RKO (cell line): Measurements from ENCODE around the gene SDR9C7.
"Not testable (repeated sequence)": the region's sequence is repeated elsewhere in the genome, so short reads cannot be mapped to it uniquely, and the experiment has no call there.

ENCODE experiments used
- DNase-seq: peaks from one replicate; pipeline ENCODE4 v3.0.0-alpha.2; 2016; ENCODE audit warnings: low spot score

Gene SDR9C7

DNA sequence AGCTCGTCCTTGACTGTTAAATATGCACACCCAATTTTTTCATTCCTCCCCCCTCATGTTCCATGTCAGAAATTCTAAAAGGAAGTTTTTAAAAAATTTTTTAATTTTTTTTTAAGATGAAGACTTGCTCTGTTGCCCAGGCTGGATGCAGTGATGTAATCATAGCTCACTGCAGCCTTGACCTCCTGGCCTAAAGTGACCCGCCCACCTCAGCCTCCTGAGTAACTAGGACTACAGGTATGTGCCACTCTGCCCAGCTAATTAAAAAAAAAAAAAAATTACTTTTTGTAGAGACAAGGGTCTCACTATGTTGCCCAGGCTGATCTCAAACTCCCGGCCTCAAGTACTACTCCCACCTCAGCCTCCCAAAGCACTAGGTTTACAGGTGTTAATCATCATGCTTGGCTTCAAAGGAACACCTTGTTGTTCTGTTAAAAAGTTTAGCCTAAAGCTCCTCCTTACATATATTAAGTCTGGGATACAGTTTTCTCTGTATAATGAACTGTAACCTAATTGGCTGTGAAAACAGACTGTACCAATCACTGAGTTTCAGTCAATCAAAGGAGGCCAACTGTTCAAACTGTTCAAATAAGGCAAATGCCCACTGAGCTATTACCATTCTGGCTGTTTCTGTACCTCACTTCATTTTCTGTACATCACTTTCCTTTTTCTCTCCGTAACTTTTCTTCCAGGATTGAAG lies 17.8 kb downstream of the SDR9C7 start:
- no peak for DNase-seq

DNA sequence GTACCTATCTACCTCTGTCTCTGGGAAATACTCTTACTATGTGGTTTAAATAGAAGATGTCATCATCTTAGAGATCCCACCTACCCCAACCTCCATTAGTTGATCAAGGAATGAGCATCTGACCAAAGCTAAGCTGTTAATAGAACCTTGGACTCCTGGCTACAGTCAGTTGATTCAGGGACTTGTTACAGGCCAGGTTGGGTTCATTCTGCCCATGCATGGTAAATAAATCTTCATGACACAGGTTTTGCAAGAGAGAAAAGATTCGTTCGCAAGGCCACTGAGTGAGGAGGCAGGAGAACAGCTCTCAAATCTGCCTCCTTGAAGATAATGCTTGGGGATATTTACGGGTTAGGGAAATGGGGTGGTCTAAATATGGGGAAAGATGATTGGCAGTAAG lies 19.5 kb downstream of the SDR9C7 start:
- no peak for DNase-seq

DNA sequence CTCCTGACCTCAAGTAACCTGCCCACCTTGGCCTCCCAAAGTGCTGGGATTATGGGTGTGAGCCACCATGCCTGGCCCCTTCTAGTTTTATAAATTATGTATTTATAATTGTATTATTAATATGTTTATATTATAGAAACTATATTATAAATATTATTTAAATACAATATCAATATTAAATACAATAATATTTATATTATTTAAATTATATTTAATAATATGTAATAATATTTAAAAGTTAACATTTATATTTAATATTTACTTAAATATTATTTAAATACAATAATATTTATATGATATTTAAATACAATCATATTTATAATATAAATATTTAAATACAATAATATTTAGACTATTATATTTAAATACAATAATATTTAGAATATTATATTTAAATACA lies 20.0 kb downstream of the SDR9C7 start:
- DNase-seq: no peak

DNA sequence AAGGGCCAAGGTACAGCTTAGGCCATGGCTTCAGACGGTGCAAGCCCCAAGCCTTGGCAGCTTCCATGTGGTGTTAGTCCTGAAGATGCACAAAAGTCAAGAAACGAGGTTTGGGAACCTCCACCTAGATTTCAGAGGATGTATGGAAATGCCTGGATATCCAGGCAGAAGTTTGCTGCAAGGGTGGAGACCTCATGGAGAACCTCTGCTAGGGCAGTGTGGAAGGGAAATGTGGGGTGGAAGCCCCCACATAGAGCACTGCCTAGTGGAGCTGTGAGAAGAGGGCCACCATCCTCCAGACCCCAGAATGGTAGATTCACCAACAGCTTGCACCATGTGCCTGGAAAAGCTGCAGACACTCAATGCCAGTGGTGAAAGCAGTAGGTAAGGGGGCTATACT lies 24.8 kb downstream of the SDR9C7 start:
- DNase-seq: not testable (repeated sequence)

DNA sequence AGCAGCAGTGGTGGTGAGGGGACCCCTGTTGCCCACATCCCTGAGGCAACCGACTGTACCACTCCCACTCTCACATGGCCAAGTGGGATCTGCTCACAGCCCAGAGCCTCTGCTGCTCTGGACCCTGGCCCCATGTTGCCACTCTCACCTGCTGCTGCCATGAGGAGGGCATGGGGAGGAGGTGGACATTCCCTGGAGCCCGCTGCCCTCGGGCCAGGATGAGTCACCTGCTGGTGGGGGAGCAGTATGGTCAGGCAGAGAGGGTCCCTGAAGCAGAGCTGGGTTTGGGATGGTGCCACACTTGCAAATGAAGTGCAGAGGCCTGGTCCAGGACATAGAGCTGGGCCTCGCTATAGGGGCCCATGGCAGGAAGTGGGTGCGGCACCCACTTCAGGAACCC lies 26.1 kb downstream of the SDR9C7 start:
- DNase-seq: no peak

DNA sequence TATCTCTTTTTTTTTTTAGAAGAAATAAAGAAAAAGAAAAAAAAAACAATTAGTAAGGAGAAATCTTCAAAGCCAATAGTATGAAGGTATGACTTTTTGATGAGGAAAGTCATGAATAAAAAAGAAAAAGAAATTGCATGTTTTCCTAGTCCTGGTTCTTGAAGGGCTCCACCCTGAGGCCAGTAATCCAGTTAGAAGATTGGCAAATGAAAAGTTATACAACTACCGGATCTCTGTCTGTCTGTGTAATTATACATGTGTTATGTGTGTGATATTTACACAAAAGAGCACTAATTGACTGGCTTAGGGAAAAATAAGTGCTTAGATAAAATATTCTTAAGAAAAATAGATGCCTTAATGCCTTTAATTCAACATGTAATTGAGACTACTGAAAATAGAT lies 28.4 kb downstream of the SDR9C7 start:
- DNase-seq: no peak

DNA sequence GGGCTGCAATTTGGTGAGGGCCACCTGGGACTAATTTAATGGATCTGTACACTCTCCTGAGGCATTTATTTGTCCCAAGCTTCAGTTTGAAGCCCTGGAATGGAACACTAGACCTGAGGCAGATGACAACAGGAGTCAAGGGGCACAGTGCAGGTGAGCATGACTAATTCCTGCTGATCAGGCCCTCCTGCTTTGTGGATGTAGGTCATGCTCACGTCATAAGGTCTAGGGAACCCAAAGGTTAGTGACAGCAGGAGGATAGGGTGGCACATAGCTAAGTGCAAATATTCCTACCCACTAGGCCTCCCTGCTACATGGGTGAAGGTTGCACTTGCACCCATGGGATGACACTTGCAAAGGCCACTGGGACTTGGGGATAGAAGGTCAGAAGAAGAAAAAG lies 30.8 kb downstream of the SDR9C7 start:
- DNase-seq: no peak

DNA sequence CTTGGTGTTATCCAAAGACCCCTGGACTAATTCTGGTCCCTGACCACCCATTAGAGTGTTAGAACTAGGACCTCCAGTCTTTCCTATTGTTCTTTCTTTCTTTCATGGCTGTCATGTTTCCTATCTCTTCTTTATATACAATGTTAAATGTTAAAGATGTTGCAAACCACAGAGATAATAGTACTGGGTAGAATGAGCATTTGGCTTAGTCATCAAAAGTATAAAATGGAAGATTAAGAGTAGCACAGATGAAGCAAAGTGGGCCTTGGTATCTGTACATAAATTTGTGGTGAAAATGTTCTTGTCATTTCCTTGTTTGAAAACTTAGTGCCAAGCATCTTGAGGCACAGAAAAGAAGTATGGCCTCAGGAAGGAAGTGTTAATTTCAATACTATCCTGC lies 32.9 kb downstream of the SDR9C7 start:
- not testable (repeated sequence) for DNase-seq

DNA sequence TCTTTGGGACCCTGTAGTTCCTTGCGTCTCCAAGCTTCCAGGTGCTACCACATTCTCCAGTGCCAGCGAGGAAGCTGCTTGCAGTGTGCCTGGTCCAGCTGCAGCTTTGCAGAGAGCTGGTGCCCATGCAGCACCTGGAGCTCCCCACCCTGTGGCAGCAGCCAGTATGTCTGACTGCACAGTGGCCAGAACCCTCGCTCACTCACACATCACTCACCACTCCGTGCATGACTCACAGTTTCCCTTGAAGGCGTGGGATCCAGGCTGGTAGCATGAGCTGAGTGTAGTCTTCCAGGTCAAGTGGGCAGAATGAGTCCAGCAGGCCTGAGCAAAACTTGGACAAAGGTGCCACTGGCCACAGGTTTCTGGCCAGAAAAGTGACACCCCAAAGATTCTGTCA lies 33.6 kb downstream of the SDR9C7 start:
- peak; percentile 76 for DNase-seq

DNA sequence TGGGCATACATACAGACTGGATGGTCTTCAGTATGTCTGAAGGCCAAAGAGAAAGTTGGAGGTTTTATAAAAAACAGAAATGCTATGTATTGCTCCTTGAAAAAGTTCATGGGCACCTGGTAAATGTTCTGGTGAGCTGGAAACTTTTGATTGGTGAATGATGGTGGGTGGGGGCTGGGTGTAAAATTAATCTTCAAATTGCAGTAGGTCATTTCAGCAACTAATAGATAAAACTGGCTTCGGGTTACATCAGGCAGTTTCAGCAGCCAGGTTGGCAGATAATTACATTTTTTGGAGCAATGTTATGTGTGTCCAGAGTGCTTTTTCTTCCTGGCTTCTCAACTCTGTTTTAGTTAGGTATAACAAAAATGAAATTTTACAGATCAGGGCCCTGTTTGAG lies 35.3 kb downstream of the SDR9C7 start:
- no peak for DNase-seq

DNA sequence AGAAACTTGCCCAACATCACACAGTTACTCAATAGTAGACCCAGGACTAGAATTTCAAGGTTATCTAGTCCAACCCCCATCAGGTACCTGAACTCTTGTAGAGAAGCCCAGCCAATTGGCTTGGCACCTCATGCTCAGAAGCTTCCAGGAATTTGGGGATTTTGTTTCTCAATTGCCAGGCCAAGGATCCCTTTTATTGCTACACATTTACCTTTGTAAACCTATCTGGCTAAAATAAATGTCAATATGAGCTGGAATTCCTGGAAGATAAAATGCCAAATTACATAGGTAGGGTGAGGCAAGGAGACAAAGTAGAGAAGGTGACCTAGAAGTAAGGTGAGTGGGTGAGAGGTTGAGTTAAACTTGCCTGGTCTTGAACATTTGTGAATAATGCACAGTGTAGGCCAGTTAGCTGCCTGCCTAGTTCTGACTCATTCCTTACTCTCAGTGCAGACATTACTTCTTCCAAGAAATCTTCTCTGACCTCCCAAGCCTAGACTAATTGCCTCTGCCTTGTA lies 36.3 kb downstream of the SDR9C7 start:
- DNase-seq: peak; percentile 20

DNA sequence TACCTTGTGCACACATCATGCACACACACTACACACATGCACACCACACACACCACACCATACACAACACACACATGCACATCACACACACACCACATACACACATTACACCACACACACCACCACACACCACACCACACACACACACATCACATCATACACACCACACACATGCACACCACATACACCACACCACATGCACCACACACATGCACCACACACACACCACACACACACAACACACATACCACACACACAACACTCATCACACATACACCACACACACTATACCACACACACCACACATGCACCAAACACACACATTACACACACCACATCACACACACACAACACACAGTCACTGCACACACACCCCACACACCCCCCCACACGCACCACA lies 38.1 kb downstream of the SDR9C7 start:
- DNase-seq: no peak

DNA sequence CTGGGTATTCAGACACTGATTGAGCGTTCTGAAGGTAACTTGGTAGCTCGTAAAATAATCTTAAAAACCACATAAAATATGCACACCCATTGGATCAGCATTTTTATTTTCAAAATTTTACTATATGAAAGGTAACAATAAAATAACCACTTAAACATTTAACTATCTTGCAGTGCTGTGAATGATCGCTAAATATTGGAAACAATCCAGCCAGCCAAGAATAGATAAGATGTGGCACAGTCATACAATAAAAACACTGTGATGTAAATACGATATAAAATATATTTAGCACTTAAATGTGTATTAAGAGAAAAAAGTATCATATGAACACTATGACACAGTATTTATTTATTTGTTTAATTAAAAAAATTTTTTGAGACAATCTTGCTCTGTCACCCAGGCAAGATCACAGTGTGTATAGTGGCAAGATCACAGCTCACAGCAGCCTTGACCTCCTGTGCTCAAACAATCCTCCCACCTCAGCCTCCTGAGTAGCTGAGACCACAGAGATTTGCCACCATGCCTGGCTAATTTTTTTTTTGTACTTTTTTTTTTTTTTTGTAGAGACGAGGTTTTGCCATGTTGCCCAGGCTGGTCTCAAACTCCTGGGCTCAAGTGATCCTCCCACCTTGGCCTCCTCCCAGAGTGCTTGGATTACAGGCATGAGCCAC lies 39.4 kb downstream of the SDR9C7 start:
- no peak for DNase-seq

DNA sequence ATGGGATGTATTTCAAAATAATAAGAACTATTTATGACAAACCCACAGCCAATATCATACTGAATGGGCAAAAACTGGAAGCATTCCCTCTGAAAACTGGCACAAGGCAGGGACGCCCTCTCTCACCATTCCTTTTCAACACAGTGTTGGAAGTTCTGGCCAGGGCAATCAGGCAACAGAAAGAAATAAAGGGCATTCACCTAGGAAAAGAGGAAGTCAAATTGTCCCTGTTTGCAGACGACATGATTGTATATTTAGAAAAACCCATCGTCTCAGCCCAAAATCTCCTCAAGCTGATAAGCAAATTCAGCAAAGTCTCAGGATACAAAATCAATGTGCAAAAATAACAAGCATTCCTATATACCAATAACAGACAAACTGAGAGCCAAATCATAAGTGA lies 42.3 kb downstream of the SDR9C7 start:
- not testable (repeated sequence) for DNase-seq

DNA sequence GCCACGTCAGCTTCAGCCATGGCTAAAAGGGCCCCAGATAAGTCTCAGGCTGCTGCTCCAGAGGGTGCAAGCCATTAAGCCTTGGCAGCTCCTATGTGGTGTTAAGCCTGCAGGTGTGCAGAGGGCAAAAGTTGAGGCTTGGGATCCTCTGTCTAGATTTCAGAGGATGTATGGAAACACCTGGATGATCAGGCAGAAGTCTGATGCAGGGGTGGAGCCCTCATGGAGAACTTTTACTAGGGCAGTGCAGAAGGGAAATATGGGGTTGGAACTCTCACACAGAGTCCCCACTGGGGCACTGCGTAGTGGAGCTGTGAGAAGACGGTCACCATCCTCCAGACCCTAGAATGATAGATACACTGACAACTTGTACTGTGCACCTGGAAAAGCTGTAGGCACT lies 47.9 kb downstream of the SDR9C7 start:
- DNase-seq: no peak

DNA sequence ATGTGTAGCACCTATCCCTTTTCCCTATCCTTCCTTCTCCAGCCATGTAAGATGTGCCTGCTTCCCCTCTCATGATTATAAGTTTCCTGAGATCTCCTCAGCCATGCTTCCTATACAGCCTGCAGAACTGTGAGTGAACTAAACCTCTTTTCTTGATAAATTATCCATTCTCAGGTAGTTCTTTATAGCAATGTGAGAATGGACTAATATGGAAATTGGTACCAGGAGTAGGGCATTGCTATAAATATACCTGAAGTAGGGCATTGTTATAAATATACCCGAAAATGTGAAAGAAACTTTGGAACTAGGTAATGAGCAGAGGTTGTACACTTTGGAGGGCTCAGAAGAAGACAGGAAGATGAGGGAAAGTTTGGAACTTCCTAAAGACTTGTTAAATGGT lies 48.9 kb downstream of the SDR9C7 start:
- DNase-seq: no peak

DNA sequence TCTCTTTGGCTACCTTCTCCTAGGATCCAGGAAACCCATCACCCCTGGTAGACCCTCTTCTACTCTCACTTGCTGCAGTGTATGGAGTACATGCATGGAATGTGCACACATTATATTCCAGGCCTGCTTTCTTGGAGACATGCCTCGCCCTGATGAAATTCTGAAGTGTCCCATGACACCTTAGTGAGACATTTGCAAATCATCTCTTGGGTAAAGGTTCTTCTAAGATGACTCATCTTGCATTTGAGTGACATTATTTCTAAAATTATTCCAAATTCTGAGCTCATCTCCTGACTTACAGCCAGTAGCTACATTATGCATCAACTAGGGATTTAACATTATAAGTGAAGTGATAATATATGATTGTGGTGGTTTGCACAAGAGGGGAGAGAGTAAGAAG lies 49.8 kb downstream of the SDR9C7 start:
- DNase-seq: peak; percentile 69

DNA sequence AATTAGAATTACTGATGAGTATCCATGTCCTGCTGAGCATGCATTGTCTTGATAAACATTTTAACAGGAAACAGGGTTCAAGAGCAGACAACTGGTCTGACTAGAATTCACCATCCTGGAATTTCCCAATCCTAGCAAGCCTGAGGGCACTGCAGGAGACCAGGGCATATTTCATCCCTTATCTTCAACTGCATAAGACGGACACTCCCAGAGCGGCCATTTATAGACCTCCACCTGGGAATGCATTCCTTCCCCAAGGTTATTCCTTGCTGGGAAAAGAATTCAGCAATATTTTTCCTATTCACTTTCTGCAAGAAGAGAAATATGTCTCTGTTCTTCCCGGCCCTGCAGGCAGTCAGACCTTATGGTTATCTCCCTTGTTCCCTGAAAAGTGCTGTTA lies 51.8 kb downstream of the SDR9C7 start:
- DNase-seq: not testable (repeated sequence)

DNA sequence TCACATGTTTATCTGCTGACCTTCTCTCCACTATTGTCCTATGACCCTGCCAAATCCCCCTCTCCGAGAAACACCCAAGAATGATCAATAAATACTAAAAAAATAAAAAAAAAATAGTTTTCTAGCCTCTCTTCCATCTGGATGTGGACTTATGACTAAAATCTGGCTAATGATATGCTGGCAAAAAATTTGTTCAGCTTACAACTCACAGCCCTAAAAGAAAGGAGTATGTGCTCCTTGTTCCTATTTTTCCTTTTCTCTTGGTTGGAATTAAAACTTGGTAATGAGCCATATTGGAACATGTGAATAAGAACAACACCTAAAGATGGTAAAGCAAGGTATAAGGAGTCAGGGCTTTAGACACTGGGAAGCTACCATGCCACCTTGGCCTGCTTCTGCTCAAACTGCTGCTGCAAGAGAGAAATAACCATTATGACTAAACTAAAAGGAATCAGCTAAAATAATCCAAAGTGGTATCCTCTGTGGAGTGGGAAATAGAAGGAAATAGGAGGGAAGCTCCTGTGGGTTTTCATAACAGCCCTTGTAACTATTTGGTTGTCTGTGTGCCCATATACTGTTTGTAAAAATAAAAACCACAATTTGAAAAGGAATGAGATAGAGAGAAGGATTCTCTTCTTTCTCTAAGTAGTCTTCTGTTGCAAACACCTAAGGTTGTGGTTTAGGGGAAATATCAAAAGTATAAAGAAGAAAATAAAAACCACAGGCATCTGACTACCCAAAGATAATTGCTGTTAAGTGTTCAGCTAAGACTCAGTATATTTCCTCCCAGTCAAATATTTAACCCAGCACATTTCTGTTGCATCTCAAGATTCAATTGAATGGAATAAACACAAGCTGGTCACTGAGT lies 53.8 kb downstream of the SDR9C7 start:
- no peak for DNase-seq

DNA sequence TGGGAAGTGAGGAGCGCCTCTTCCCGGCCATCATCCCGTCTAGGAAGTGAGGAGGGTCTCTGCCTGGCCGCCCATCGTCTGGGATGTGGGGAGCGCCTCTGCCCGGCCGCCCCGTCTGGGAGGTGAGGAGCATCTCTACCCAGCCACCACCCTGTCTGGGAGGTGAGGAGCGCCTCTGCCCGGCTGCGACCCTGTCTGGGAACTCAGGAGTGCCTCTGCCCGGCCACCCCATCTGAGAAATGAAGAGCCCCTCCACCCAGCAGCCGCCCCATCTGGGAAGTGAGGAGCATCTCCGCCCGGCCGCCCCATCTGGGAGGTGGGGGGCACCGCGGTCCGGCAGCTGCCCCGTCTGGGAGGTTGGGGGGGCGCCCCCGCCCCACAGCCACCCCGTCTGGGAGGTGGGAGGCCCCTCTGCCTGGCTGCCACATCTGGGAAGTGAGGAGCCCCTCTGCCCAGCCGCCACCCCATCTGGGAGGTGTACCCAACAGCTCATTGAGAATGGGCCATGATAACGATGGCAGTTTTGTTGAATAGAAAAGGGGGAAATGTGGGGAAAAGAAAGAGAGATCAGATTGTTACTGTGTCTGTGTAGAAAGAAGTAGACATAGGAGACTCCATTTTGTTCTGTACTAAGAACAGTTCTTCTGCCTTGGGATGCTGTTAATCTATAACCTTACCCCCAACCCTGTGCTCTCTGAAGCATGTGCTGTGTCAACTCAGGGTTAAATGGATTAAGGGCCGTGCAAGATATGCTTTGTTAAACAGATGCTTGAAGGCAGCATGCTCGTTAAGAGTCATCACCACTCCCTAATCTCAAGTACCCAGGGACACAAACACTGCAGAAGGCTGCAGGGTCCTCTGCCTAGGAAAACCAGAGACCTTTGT lies 54.7 kb downstream of the SDR9C7 start:
- not testable (repeated sequence) for DNase-seq

DNA sequence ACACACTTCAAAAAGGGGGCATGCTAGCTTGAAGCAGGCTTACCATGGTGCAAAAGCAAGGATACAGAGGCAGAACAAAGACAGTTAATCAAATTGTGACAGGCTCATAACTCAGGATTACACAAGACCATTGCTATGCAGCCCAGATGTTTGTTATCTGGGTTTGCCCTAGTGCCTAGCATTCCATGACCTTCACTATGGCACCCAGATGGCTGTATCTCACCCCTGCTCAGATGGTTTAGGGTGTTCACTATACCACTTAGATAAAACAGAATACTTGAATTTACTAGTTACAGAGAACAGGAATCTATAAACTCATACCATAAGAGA lies 56.2 kb downstream of the SDR9C7 start:
- no peak for DNase-seq
